Epidermal melanocyte (primary cell): Measurements from ENCODE around the gene PRKCE.
"Not testable (repeated sequence)": the region's sequence is repeated elsewhere in the genome, so short reads cannot be mapped to it uniquely, and the experiment has no call there.

Experiments used
- DNase-seq: peaks from one replicate; pipeline ENCODE4 v3.0.0; 2011; ENCODE audit warnings: low spot score; ENCODE audit not compliant: insufficient read length

Gene PRKCE

GRCh38 chr2:46183426-46183825, 532.0 kb downstream of the PRKCE start:
- DNase-seq = no peak

- no peak for DNase-seq
These were observed 533.5 kb downstream of the PRKCE start for GRCh38 chr2:46184794-46185583.

DNA sequence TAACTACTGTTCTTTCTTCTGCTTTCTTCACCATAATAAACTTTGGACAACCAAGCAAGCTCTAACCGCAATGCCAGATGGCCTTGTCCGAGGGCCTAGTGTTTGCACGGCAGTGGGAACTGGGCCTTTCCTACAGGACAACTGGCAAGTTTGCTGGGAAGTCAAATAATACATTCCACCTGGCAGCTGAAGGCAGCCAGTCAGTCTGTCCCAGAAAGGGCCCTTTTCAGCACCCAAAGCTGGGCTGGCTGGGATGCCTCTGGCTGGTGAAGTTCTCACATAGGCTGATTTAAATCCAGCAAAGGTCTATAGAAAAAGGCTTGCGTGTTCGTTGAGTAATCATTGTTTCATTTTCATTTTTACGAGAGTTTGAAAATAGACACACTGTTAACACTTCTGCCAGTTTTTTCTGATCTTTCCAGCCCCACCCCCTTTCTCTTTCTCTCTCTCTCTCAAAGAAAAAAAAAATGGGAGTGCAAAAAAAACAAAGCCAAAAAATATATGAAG, 535.7 kb downstream of the PRKCE start:
- peak; percentile 50 for DNase-seq

DNA sequence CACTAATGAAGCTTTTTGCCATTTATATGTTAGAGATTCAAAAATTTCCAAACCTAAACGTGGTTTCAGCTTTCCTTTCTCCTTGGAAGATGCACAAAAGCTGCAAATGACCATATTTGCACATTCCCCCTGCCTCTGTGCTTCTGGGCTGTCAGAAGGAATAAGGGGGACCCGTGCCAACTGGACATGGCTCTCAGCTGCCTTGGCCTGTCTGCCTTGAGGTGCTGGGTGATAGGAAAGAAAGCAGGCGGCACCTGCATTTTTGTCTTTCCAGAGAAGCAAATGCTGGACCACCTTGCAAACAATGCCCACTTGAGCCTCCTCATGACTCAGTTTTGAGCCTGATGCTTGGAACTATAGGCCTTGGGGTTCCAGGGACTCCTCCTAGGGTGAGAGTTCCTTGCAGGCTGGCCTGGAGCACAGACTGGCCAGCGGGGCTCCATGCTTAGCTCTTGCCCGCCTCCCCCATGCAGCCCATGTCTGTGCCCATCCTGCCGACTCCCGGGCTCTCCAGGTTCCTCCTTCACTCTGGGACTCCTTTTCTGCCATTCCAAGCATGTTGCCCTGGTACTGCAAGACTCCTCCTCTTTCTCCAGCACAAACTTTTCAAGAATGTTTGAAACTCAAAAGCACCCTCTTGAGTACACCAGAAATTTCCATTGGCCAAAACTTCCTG, 536.7 kb downstream of the PRKCE start:
- DNase-seq = no peak

DNA sequence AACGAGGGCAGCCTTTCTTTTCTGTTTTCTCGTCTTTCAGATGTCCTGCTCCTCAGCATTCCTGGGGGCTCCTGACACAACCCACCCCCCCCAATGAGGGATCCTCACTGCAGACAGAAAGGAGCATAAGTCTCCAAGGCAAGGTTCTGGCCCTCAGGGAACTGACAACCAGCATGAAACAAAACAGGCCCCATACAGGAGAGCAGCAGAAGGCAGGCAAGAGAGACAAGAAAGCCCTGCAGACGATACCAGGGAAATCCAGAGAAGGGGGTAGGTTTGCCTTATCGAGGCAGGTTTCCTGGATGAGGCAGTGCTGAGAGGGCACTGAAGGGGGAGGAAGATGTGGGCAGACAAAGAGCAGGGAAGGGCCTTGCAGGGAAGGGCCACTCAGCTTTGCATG, 541.9 kb downstream of the PRKCE start:
- no peak for DNase-seq

GRCh38 chr2:46193855-46194254, 542.4 kb downstream of the PRKCE start:
- no peak for DNase-seq

GRCh38 chr2:46194856-46195255, 543.4 kb downstream of the PRKCE start:
- DNase-seq = no peak

GRCh38 chr2:46195819-46196218, 544.3 kb downstream of the PRKCE start:
- no peak for DNase-seq

DNA sequence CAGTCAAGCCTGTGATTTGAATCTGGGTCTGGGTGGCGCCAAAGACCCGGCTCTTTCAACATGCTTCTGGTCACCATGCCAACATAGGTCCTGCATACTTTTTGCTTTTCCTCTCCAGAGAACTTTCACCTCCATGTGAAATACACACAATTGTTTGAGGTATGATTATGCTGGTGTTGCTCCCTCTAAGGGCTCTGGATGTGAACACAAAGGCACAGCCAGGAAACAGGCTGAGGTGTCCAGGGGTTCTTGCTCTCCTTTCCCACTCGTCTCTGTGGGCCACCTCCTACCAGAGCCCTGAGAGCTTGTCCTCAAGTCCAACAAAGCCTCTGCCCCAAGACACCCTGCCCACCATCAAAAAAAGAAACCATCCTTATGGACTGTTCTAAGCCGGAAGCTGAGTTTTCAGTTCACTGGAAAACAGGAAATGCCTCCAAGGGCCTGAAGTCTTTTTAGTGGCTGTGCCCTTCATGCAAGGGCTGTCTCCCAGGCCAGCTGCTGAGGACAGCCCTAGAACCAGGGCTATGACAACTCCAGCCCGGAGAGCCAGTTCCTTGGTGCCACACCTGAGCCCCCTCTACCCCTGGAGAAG, 545.5 kb downstream of the PRKCE start:
- DNase-seq = no peak

GRCh38 chr2:46197672-46198071, 546.2 kb downstream of the PRKCE start:
- no peak for DNase-seq

DNA sequence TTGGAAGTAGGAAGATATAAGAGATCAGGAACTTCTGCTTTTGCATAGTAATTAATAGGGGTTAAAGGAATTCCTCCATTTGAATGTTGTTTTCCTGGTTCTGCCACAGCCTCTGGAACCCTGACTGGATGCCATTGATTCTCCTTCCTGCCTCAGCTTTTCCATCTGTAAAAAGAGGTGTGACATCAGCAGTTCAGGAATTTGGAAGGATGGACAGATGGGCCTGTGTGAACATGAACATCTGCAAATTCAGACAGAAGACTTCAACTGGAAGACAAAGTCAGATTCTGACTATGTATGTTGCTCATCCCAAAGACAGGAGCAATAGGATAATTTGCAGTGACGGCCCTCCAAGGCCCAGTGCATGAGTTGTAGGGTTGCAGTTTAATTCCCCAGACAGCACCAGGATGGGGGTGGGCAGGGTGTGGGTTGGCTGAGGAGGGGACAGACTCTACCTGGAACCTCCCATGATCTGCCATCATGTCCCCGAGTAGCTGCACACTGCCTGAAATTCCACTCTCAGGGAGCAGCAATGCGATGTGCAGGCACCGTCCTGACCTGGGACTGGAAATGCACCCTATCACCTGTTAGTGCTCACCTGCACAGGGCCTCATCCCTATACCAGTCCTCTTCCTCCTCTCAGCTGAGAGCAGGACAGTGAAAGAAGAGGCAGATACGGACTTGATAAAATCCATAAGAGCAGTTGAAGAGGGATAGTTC, 546.8 kb downstream of the PRKCE start:
- DNase-seq = no peak

DNA sequence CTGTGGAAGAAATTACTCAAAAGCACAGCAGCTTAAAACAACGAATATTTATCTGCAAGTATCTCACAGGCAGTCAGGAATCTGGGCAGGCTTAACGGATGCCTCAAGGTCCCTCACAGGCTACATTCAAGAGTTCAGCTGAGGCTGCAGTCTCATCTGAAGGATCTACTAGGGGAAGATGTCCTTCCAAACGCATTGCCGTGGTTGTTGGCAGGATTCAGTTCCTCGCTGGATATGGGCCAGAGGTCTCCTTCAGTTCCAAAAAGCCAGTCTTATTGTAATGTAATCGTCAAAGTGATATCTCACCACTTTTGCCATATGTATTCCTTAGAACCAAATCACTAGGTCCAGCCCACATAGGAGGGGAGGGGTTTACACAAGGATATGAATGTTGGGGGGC, 547.5 kb downstream of the PRKCE start:
- no peak for DNase-seq

GRCh38 chr2:46200100-46200690, 548.7 kb downstream of the PRKCE start:
- no peak for DNase-seq

DNA sequence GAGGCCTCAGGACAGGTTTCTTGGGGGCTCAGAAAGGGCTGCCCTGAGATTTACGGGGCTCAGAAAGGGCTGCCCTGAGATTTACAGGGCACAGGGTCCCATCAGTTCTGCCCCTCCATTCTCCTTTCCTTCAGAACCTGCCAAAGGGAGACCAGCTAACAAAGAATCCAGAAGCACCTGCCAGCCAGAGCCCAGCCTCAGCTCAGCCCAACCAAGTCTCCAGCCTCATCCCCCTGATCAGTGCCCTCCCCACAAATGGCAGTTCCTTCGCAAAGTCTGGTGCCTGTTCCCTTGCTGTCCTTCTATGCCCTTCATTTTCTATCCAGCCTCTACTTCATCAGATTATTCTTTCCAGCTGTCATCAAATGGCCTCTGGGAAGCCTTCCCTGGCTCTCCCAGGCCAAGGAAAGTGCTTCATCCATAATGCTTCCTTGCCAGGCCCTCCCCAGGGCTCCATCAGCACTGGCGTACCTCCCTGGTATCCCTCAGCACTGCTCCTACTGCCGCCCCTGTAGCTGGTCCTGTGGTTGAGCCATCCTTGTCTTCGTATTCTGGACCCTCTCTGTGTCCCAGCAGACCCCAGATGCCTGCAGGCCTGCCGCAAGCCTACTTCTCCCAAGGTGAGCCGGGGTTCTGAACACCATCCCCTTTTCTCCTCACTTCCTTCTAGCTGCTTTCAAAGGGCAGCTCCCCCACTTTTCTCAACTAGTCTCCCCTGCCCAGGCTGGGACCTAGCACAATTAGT, 549.6 kb downstream of the PRKCE start:
- DNase-seq = no peak

DNA sequence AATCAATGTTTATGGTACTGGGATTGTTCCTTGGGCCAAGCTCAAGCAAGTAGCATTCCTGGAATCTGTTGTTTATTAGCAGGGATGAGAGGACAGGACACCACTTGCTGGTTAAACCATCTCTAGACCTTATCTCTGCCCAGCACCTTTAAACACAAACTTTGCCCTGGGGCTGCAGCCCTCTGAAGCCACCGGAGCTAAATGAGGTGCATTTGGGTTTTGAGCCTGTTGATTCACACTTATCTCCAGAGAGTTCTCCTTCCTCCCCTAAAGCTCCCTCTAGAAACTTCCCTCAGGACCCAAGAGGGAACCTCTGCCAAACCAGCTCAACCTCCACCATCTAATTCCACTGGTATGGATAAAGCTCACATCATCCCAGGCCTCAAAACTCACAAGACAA, 551.0 kb downstream of the PRKCE start:
- no peak for DNase-seq

- no peak for DNase-seq
These were observed 551.5 kb downstream of the PRKCE start for GRCh38 chr2:46202987-46203386.

DNA sequence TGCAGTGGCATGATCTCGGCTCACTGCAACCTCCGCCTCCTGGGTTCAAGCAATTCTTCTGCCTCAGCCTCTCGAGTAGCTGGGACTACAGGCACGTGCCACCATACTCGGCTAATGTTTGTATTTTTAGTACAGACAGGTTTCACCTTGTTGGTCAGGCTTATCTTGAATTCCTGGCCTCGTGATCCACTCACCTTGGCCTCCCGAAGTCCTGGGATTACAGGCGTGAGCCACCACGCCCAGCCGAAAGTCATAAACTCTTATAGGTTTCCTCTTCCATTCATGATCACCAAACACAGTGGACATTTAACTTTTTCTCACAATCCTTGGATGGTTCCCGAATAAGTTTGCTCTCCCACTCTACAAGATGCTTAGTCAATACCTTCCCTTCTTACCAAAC, 552.2 kb downstream of the PRKCE start:
- DNase-seq = not testable (repeated sequence)

DNA sequence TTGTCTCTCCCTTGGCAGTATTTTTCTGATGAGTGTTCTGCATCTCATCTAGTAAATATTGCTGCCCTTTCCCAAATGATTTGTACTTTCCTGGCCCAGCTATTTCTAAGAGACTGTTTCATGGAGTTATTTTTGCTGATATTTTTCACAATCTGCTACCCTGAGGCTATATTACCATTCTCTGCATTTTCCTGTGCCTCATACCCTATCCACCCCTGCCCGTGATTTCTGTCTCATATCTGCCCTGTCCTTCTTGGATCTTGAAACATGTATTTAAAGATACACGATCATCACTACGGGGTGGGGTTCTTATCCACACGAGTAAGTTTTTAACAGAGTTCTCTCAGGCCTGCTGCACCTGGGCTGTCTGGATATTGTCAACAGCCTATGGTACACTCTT, 556.1 kb downstream of the PRKCE start:
- no peak for DNase-seq

GRCh38 chr2:46208766-46209165, 557.3 kb downstream of the PRKCE start:
- DNase-seq = no peak

DNA sequence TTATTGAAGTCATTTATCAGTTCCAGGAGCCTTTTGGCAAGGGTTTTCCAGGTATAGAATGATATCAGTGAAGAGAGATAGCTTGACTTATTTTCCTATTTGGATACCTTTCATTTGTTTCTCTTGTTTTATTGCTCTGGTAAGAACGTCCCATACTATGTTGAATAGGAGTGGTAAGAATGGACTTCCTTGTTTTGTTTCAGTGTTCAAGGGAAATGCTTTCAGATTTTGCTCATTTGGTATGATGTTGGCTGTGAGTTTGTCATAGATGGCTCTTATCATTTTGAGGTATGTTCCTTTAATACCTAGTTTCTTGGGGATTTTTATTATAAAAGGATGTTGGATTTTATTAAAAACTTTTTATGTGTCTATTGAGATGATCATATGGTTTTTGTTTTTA, 558.6 kb downstream of the PRKCE start:
- DNase-seq = no peak

- no peak for DNase-seq
These were observed 560.0 kb downstream of the PRKCE start for GRCh38 chr2:46211461-46211860.
